Smooth muscle cell (in vitro differentiated cells): Measurements from ENCODE around the gene KRT6B. TPM values are rescaled to one million over a fixed set of nuclear protein-coding genes. Genes with fewer than 3 reads are reported as not detected.

ENCODE experiments used
- DNase-seq: peaks from one replicate; lab custom pipeline; 2025; ENCODE audit not compliant: unreplicated experiment; lab: John Stamatoyannopoulos, UW
- H2AFZ ChIP-seq: fragments of 200-600 bp; sonication (generic); 2 replicates; pipeline ENCODE4 v1.6.0; 2016; ENCODE audit warnings: antibody characterized with exemption, low read depth, mild to moderate bottlenecking
- H3F3A ChIP-seq: fragments of 200-600 bp; sonication (generic); 2 replicates; pipeline ENCODE4 v1.6.0; 2017; ENCODE audit warnings: antibody characterized with exemption, low read depth
- H3K27ac ChIP-seq: fragments of 200-600 bp; sonication (generic); 2 replicates; pipeline ENCODE4 v1.5.1; 2016; ENCODE audit warnings: low read depth, mild to moderate bottlenecking
- H3K27me3 ChIP-seq: fragments of 200-600 bp; sonication (generic); 2 replicates; pipeline ENCODE4 v1.6.1; 2016; ENCODE audit warnings: low read depth, mild to moderate bottlenecking
- H3K36me3 ChIP-seq: fragments of 200-600 bp; sonication (generic); 2 replicates; pipeline ENCODE4 v1.5.1; 2016; ENCODE audit warnings: low read depth
- H3K4me1 ChIP-seq: fragments of 200-600 bp; sonication (generic); 2 replicates; pipeline ENCODE4 v1.5.1; 2016; ENCODE audit warnings: low read depth
- H3K4me2 ChIP-seq: fragments of 200-600 bp; sonication (generic); 2 replicates; pipeline ENCODE4 v1.6.0; 2016; ENCODE audit warnings: mild to moderate bottlenecking
- H3K4me3 ChIP-seq: fragments of 200-600 bp; sonication (generic); 2 replicates; pipeline ENCODE4 v1.5.1; 2016; ENCODE audit warnings: mild to moderate bottlenecking
- H3K79me2 ChIP-seq: fragments of 200-600 bp; sonication (generic); 2 replicates; pipeline ENCODE4 v1.6.0; 2016; ENCODE audit warnings: low read depth, mild to moderate bottlenecking
- H3K9ac ChIP-seq: fragments of 200-600 bp; sonication (generic); 2 replicates; pipeline ENCODE4 v1.6.0; 2016; ENCODE audit warnings: low read depth
- H3K9me3 ChIP-seq: fragments of 200-600 bp; sonication (generic); replicated peaks from 2 replicates; pipeline ENCODE4 v1.5.1; 2016; ENCODE audit warnings: low read depth
- H4K20me1 ChIP-seq: fragments of 200-600 bp; sonication (generic); 2 replicates; pipeline ENCODE4 v1.6.0; 2016; ENCODE audit warnings: low read depth
- WGBS: methylation state at CpG from one replicate; pipeline ENCODE4 v1.1.7; 2016; ENCODE audit warnings: low lambda C conversion rate; 5-methylcytosine and 5-hydroxymethylcytosine counted together
- polyA plus RNA-seq: library from polyadenylated mRNA; unstranded; fragments of >200 nt; fragmentation: Nextera tagmentation; extraction: Ambion mirVana; gene quantifications from 2 replicates; pipeline ENCODE4 v1.2.1, GENCODE V29; 2016
- total RNA-seq: library from RNA; depleted of rRNA; stranded (reverse); fragments of >200 nt; gene quantifications from 2 replicates; pipeline ENCODE4 v1.2.3, GENCODE V29; 2014
- TF ChIP-seq, protein P1 (sequence below): fragments of 200-600 bp; sonication (generic); IDR thresholded peaks from 2 replicates; pipeline ENCODE4 v1.5.1; 2017; ENCODE audit warnings: borderline replicate concordance, mild to moderate bottlenecking, antibody characterized with exemption; ENCODE audit not compliant: insufficient read depth, poor library complexity, severe bottlenecking

KRT6B gene
- total and polyA plus RNA-seq, 2 experiments from 2014 or later = 248 to 336 TPM

DNA sequence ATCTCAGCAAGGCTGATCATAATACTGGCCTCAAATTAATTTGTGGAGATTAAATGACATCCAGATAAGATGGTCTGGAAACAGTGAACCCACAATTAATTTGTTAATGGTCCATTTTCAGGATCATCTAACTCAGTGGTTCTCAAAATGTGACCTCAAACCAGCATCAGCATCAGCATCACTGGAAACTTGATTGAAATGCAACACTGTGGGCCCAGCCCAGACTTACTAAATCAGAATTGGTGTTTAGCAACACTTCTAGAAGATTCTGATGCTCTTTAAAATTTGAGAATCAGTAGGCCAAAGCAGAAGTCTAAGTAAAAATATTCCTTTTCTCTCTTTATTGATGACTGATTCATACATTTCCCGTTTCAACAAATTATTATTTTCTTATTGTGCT lies 35.2 kb downstream of the KRT6B start:
- Histone ChIP-seq H3K4me3 (no peak overlapping the region), H3K27ac (no peak overlapping the region), H3F3A (no peaks in the 10 kb centered on the region), H3K4me1 (no peaks in the 10 kb centered on the region), H3K9me3 (no peaks in the 10 kb centered on the region), H3K9ac (no peak overlapping the region), H3K36me3 (no peaks in the 10 kb centered on the region), H3K4me2 (no peak overlapping the region), H3K27me3 (no peaks in the 10 kb centered on the region), H2AFZ (no peak overlapping the region), H4K20me1 (no peaks in the 10 kb centered on the region), H3K79me2 (no peaks in the 10 kb centered on the region)
- WGBS = 97% methylated on average over 1 of the region's 1 CpG
- no peak for DNase-seq
- TF ChIP-seq, protein P1, sequence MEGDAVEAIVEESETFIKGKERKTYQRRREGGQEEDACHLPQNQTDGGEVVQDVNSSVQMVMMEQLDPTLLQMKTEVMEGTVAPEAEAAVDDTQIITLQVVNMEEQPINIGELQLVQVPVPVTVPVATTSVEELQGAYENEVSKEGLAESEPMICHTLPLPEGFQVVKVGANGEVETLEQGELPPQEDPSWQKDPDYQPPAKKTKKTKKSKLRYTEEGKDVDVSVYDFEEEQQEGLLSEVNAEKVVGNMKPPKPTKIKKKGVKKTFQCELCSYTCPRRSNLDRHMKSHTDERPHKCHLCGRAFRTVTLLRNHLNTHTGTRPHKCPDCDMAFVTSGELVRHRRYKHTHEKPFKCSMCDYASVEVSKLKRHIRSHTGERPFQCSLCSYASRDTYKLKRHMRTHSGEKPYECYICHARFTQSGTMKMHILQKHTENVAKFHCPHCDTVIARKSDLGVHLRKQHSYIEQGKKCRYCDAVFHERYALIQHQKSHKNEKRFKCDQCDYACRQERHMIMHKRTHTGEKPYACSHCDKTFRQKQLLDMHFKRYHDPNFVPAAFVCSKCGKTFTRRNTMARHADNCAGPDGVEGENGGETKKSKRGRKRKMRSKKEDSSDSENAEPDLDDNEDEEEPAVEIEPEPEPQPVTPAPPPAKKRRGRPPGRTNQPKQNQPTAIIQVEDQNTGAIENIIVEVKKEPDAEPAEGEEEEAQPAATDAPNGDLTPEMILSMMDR = no peak

DNA sequence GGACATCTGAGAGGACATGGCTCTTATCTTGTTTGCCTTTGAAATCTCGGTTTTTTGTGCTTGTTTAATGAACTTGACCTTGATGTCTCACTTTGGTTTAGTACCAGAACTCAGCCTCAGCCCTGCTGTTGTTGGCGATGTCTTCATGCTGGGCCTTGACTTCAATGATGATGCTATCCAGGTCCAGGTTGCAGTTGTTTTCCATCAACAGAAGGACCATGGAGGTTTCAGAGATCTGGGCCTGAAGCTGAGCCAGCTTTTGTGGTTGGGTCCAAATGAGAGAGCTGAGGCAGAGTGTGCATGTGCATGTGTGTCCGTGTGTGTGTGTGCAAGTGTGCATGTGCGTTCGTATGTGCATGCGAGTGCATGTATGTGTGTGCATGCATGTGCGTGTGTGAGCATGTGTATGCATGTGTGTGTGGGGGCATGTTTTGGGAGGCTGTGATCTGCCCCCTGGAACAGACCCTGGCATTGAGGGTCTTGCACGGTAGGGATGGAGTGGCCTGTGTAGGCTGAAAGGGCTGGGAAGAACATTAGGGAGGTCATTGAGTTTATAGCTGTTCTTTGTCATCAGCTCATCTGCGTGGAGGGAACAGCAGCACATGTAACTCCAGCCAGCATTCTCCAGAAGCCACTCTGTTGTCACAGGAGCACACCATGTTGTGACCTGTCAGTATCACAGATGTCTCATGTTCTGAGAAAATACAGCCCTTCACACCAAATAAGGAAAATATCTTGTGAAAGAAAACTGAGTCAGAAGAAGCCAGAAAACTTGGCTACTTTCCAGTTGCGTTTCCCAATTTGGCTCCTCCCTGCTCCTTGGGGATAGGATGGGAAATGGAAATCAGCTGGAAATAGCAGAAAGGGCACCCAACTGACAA lies 35.8 kb downstream of the KRT6B start:
- Histone ChIP-seq H3K4me1 (no peaks in the 10 kb centered on the region), H3K4me3 (no peak overlapping the region), H3K27ac (no peak overlapping the region), H3K9ac (no peak overlapping the region), H4K20me1 (no peaks in the 10 kb centered on the region), H3K27me3 (no peaks in the 10 kb centered on the region), H2AFZ (no peak overlapping the region), H3K79me2 (no peaks in the 10 kb centered on the region), H3K36me3 (no peaks in the 10 kb centered on the region), H3F3A (no peaks in the 10 kb centered on the region), H3K9me3 (no peaks in the 10 kb centered on the region), H3K4me2 (no peak overlapping the region)
- no peak for DNase-seq
- TF ChIP-seq, protein P1 = no peak
- 78% methylated on average over 10 of the region's 10 CpGs for WGBS

DNA sequence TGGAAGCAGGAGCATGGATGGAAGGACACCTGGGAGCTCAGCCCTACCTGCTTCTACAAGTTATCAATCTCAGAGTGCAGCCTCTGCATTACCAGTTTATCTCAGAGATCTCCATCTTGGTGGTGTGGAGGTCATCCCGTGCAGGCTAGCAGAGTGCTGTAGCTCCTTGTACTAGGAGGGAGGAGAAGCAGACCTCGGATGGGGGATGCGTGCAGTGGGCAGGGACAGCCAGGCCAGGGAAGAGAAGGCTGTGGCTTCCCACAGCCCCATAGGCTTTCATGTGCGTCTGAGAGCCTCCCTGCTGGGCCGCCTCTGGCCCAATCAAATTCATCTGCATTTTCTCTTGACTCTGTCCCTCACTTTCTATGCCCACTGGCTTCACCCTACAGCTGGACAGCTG lies 37.0 kb downstream of the KRT6B start:
- H3F3A ChIP-seq = no peaks in the 10 kb centered on the region
- no peaks in the 10 kb centered on the region for H3K27me3 ChIP-seq
- no peaks in the 10 kb centered on the region for H3K4me1 ChIP-seq
- H3K4me2 ChIP-seq = no peak overlapping the region
- H3K27ac ChIP-seq = no peak overlapping the region
- no peak overlapping the region for H3K4me3 ChIP-seq
- no peaks in the 10 kb centered on the region for H3K79me2 ChIP-seq
- H4K20me1 ChIP-seq = no peaks in the 10 kb centered on the region
- WGBS = 77% methylated on average over 5 of the region's 5 CpGs
- no peaks in the 10 kb centered on the region for H3K9me3 ChIP-seq
- TF ChIP-seq, protein P1 = no peak
- H3K36me3 ChIP-seq = no peaks in the 10 kb centered on the region
- no peak for DNase-seq
- H2AFZ ChIP-seq = no peak overlapping the region
- no peak overlapping the region for H3K9ac ChIP-seq
